ENCODE measurements around the gene BAZ1A. TPM values are rescaled to one million over a fixed set of nuclear protein-coding genes. Genes with fewer than 3 reads are reported as not detected.

Gene BAZ1A
- total and polyA plus RNA-seq, 2 of the 8 experiments (the other 6 are each of a cell fraction or from before 2014, with no cell fraction given), result 8.0 to 23.1 TPM

GRCh38 chr14:34895277-34895676, 20.1 kb upstream of the BAZ1A start:
- Histone ChIP-seq H3K23me2 (ENCODE audit: low read depth, low read length) (no peaks in the 10 kb centered on the region), H3K27ac (ENCODE audit: low read depth, low read length) (no peak overlapping the region), H2BK120ac (replicated peaks; ENCODE audit: low read depth, low read length) (no peak overlapping the region), H3K56ac (replicated peaks; ENCODE audit: insufficient read length, low read depth, low read length) (no peak overlapping the region), H3K27me3 (replicated peaks in 1 of 4; ENCODE audit: control insufficient read depth in 3 of 4, extremely low read depth in 1 of 4, insufficient read depth in 3 of 4, low read length in 3 of 4) (no peaks in the 10 kb centered on the region), H4K20me1 (replicated peaks in 1 of 2; ENCODE audit: control insufficient read depth in 1 of 2, insufficient read depth in 2 of 2, low read length in 2 of 2) (no peaks in the 10 kb centered on the region), H2BK12ac (ENCODE audit: low read depth, low read length) (no peak overlapping the region), H3K9ac (replicated peaks in 1 of 4; ENCODE audit: extremely low read depth in 1 of 4, low read depth in 3 of 4, low read length in 3 of 4) (no peak overlapping the region), H3K4ac (replicated peaks; ENCODE audit: insufficient read length, low read depth, low read length) (no peak overlapping the region), H3K9me3 (ENCODE audit: insufficient read depth in 2 of 2, low read depth in 1 of 2, low read length in 1 of 2) (no peaks in the 10 kb centered on the region), H3K18ac (ENCODE audit: extremely low read depth, low read length) (no peak overlapping the region), H2AFZ (ENCODE audit: low read length) (no peak overlapping the region), H3K36me3 (ENCODE audit: control insufficient read depth in 2 of 4, insufficient read depth in 4 of 4, low read length in 3 of 4) (no peaks in the 10 kb centered on the region), H4K5ac (ENCODE audit: insufficient read length, low read depth, low read length) (no peak overlapping the region), H2BK15ac (ENCODE audit: low read length) (no peak overlapping the region), H2BK20ac (ENCODE audit: low read length) (no peak overlapping the region), H3K23ac (ENCODE audit: insufficient read length) (no peak overlapping the region), H3K79me1 (ENCODE audit: low read depth, low read length) (no peaks in the 10 kb centered on the region), H2AK5ac (ENCODE audit: low read depth, low read length) (no peak overlapping the region), H4K91ac (replicated peaks; ENCODE audit: insufficient read length, low read length) (no peak overlapping the region), H3K4me2 (ENCODE audit: insufficient read depth in 1 of 2, low read depth in 2 of 2, low read length in 2 of 2) (peak overlapping the region; percentile 25 to 44; a peak in 2 of 4 replicates), H3K14ac (ENCODE audit: insufficient read length) (no peak overlapping the region), H3K4me1 (replicated peaks in 1 of 4; ENCODE audit: control insufficient read depth in 3 of 4, insufficient read depth in 4 of 4, low read length in 3 of 4) (peaks cover 0 to 6% (median under 1%) of the 10 kb centered on the region in 4 experiments; a peak in 2 of 7 replicates), H2BK5ac (ENCODE audit: low read depth, low read length) (no peak overlapping the region), H3K4me3 (ENCODE audit: extremely low read depth in 1 of 4, insufficient read depth in 2 of 4, low read depth in 3 of 4, low read length in 4 of 4) (peak overlapping the region in 1 of 4 experiments; percentile 27; a peak in 1 of 8 replicates), H3K79me2 (ENCODE audit: control insufficient read depth in 1 of 2, insufficient read depth in 2 of 2, low read length in 2 of 2) (no peaks in the 10 kb centered on the region), H4K8ac (ENCODE audit: extremely low read depth, insufficient read depth, low read length) (no peak overlapping the region)
- DNase-seq (ENCODE audit: low read depth in 1 of 2, low spot score in 2 of 2), result no peak
- ChIA-PET POLR2A (ENCODE audit: partially characterized antibody) (interaction anchor here (2.2 kb wide), 1 partner anchor 20 kb away, joined by 8 read pairs; the partner anchor contains the start of gene BAZ1A), CTCF (ENCODE audit: partially characterized antibody) (interaction anchor here (0.8 to 1.1 kb wide), 3 partner anchors 14 to 132 kb away, joined by 3 to 5 read pairs (median 3); partner anchors contain the start of gene BAZ1A)
- WGBS, 2 experiments (ENCODE audit: extremely low coverage in 1 of 2, insufficient coverage in 1 of 2, insufficient read length in 1 of 2, insufficient replicate concordance in 2 of 2, low coverage in 1 of 2, low lambda C conversion rate in 2 of 2, missing lambda C conversion rate in 1 of 2), result 59% methylated on average over 3 of the region's 3 CpGs; no CpG with 5 or more reads in 1 of the 2 experiments
- peak; percentile 19 for FAIRE-seq
- TF ChIP-seq POU5F1 (IDR thresholded peaks at IDR 0.05; ENCODE audit: low read depth, low read length) (no peak), FOSL1 (IDR thresholded peaks at IDR 0.05; ENCODE audit: insufficient read depth, low read depth, low read length) (no peak), KDM4A (IDR thresholded peaks at IDR 0.05; ENCODE audit: low read depth, low read length, severe bottlenecking) (no peak), SP4 (IDR thresholded peaks at IDR 0.05; ENCODE audit: low read length) (no peak), BACH1 (IDR thresholded peaks at IDR 0.05; ENCODE audit: low read length) (no peak), CTBP2 (IDR thresholded peaks at IDR 0.05; ENCODE audit: borderline replicate concordance, insufficient read depth, insufficient read length, low read length) (no peak), BCL11A (IDR thresholded peaks at IDR 0.05; ENCODE audit: low read depth in 2 of 2, low read length in 2 of 2) (no peak), YY1 (IDR thresholded peaks at IDR 0.05; ENCODE audit: low read depth, low read length) (no peak), SP2 (IDR thresholded peaks at IDR 0.05; ENCODE audit: low read length) (no peak), SIN3A (conservative IDR thresholded peaks at IDR 0.05 in 1 of 2, IDR thresholded peaks at IDR 0.05 in 1 of 2; ENCODE audit: low read depth in 1 of 2, low read length in 2 of 2) (no peak), EP300 (IDR thresholded peaks at IDR 0.05; ENCODE audit: borderline replicate concordance in 1 of 2, low read depth in 2 of 2, low read length in 2 of 2) (no peak)
